Measurements from ENCODE around the gene KDM7A.

KDM7A gene

DNA sequence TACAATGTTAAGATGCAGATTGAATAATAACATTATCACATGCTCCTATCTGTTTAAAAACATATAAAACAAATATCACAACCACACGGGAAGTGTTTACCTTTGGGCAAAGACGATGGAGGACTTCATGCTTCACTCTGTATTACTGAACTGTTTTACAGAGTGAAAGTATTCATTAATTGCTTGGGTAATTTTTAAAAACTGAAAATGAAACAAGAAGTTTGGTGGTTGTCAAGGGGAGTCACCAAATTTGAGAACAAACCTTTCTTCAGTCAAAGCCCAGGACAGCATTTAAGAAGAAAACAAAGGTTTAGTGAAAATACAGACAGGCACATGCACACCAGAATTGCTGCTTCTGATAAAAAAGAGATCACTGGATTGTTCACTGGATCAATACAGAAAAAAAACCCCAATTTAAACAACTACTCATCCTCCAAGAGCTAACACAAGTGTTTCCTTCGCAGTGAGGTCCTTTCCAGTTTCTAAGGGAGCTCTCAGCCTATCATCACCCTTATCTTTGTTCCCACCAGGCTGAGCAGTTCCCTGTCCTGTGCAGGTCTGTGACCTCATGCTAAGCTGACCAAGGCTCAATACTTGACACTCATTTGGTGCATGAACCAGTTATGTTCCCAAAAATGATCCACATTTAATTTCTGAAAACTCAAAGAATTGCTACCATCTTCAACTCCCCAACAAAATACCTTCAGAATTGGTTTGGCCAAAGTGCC, 122.8 kb downstream of the KDM7A start:
- DNase-seq, result no peak

DNA sequence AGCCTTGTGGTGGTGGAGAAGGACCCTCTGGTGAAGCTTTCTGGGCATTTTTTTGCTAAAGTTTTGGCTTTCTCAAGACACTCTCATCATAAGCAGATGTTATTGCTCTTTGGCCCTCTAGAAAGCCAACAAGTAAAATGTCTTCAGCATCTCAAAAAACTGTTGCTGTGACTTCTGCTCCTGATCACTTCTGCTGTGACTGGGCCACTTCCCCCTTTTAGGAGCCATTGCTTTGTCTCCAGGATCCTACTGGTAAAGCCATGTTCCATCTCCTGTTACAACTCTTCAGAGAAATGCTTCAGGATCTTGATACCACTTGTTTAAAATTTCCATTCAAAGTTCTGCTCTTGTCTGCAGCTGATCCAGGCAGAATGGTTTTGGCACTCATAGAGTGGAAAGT, 125.0 kb downstream of the KDM7A start:
- no peak for DNase-seq

- DNase-seq, result no peak
Observed at GRCh38 chr7:140050100-140050499, 126.7 kb downstream of the KDM7A start.

GRCh38 chr7:140049339-140050024, 127.3 kb downstream of the KDM7A start:
- no peak for DNase-seq

DNA sequence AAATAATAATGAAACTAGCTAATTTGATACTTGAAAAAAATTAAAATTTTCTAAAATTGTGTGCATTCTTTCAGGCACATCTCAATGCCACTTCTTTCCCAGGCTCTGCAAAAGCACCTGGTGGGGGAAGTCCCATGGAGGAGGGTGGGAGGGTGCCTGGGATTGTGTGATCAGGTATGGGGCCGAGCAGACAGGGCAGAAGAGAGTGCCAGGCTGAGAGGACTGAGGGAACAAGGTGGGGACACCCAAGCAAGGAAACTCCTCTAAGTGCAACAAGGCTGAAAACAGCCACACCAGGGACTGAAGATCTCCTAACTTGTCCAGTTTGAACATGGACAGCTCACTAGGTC, 127.8 kb downstream of the KDM7A start:
- DNase-seq, result no peak

DNA sequence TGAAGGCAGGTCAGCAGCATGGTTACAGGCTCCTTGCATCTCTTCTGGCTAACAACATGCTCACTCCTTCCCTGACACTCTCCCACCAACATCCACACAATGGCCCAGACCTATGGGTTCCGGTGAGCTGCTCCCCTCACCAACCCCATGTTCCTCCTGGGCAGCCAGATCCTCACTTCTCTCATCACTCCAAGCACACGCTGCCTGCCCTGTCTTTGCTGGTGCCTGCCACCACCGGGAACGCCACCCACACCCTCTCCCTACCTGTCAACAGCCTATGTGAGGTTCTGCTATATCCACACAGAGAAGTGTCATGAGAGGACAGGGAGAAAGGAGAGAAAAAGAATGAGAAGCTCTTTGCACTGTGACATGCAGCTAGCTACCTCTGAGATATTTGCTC, 128.6 kb downstream of the KDM7A start:
- DNase-seq, result no peak

GRCh38 chr7:140047197-140047596, 129.6 kb downstream of the KDM7A start:
- no peak for DNase-seq

DNA sequence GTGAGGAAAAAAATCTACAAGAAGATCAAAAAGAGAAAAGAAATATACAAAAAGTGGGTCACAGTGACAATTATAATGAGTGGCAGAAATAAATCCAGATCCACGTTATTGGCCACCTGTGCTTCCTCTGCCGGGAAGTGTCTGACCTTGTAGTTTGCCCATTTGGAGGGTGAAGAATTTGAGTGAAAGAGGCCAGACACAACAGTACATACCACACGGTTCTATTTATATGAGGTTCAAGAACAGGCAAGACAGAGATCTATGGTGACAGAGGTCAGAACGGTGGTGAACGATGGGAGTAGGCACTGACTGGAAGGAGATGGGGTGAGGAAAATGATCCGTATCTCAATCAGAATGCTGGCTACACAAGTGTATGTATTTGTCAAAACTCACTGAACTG, 131.1 kb downstream of the KDM7A start:
- no peak for DNase-seq

- DNase-seq, result no peak
Observed at GRCh38 chr7:140044251-140044650, 132.5 kb downstream of the KDM7A start.

- DNase-seq, result no peak
Observed at GRCh38 chr7:140042386-140042670, 134.5 kb downstream of the KDM7A start.

DNA sequence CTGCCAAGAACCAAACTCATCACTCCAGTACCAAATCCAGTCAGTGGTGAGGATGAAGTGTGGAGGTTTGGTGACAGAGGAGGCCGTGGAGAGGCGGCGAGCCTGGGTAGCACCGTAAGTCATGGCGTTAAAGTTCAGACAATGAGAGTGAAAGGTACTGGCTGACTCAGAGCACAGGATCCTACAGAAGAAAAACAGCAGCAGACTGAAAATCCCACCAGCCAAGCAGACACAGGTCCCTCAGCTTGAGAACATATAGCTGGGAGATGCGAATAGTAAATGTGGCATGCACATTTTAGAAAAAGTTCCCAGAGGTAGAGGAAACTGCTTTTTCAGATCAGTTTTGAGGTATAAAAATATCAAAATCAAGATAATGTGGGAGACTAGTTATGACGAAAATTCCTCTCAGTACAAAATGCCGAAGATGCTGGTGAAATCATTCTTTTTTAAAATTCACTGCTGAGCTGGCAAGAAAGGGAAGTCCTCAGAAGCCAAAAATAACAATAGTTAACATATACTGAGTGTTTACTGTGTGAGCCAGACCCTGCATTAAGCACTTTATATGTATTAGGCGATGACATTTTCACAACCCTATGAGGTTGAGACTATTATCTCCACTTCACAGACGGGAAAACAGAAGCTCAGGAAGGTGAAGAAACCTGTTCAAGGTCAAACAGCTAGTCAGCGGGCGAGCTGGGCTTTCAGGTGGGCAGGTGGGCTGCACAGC, 135.0 kb downstream of the KDM7A start:
- no peak for DNase-seq

DNA sequence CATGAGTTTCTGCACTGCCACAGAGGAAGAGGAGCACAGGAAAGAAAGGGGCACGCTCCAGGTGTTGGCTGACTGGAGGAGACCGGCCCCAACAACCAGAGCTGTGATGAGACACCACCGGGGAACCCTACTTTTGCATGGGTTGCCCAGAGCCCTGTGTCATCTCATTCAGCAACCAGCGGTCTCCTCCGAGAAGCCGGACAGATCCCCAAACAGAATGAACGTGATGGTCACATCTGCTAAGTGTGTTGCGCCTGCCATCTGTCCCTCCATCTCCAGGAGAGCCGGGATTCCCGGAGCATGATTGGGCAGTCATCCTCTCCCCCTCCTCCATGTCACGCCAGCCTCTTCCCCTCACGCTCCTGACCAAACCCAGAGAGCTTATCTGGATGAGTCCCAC, 136.9 kb downstream of the KDM7A start:
- DNase-seq, result no peak

- no peak for DNase-seq
Observed at GRCh38 chr7:140039066-140039465, 137.7 kb downstream of the KDM7A start.

DNA sequence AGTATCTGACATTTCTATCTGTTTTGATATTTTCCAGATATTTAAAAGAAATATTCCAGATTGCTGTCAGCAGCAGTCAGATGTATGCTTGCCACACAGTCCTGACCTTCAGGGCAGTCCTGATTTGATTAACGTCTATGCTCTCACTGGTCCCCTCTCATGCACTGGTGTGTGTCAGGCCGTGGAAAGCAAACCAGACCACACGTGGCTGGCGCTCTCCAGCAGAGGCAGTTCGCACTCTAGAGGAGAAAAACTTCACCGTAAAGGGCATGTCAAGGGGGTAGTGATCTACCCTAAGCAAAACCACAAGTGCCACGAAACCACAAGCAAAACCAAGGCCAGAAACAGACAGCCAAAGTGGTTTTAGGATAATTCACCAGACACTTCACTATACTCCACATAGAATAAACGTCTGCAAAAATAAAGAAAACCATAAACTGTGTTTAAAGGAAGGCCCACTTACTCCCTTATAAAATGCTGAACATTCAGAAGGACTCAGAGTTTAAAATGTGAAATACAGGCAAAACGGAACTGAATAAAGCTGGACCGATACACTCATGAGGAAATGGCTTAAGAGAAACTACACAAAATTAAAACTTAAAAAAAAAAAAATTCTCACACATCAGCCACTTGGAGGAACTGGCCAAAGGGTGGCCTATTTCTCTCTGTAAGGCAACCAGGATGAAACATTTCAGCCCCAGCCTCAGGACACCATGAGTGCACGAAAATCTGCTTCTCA, 140.4 kb downstream of the KDM7A start:
- no peak for DNase-seq

DNA sequence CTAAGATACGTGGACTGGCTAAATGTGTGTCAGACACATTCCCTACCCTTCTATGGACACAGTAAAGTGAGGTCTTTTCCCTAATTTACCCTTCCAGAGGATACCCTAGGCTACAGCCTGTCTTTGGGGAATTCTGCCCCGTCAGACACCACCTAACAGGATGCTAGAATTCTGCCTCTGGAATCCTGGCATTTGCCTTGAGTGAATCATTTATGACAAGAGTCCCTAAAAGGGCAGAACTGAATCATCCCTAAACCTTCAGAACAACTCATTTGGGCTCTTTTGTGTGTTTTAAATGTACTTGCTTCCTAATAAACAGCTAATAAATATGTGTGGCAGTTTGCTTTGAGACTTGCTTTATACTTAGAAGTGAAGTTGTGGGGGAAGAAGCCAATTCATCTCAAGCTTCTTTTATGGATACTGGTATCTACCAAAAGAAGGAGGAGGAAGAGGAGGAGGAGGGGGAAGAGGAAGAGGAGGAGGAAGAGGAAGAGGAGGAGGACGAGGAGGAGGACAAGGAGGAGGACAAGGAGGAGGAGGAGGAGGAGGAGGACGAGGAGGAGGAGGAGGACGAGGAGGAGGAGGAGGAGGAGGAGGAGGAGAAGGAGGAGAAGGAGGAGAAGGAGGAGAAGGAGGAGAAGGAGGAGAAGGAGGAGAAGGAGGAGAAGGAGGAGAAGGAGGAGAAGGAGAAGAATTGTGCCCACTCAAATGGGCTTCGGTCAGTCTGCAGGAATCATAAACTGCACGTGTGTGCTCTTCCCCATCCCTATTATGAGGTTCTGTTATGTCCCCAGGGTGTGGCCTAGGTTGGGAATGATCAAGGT, 141.2 kb downstream of the KDM7A start:
- DNase-seq, result no peak
